Measurements from ENCODE around the gene HES3. TPM values are rescaled to one million over a fixed set of nuclear protein-coding genes. Genes with fewer than 3 reads are reported as not detected.
A peak's percentile ranks its signal among the peaks of the same experiment; 100 is the strongest.

The HES3 gene
- total RNA-seq, 3 donors from 2014 or later: not detected

DNA sequence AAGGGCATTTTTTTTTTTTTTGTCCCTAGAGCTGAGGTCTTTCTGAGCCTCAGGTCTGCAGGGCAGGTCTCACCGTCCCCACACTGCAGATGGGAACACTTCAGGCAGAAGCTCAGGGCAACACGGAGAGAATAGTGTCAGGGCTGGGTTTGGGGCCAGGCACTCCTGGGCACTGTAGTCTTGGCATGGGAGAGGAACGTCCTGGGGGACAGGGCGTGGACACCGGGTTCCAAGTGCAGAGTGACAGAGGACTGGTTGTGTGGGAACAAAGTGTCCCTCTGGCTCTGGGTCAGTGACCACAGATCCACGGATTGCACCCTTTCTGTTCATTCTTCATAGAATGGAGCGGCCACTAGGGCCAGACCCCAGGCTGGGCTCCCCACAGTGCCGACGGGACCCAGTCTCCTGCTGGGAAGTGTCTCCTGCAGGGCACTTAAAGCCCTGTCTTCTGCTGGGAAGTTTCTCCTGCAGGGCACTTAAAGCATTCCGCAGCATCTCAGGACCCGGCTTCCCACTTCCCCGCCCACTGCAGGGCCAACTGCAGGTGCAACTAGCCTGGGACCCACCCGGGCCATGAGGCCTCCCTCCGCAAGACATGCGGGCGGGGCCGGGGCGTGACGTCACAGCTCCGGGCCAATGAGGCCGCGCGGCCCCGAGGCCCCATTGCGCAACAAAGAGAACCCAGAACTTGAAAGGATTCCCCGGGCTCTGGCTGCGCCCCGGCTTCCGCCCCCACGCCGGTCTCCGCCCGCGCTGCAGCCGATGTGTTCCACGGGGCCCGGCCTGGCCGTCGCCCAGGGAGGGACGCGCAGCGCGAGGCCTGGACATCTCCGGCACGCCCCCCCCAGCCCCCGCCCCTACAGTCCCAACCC is 15.7 kb downstream of the HES3 start:
- DNase-seq (peak; percentile 73), ATAC-seq (peak; percentile 51 to 67)
- H3K4me3 Mint-ChIP-seq: peak overlapping the region; percentile 38
- H3K9me3 Mint-ChIP-seq: no peaks in the 10 kb centered on the region
- peaks cover 14% of the 10 kb centered on the region for H3K27me3 Mint-ChIP-seq (ENCODE audit: low read depth)
- no peaks in the 10 kb centered on the region for H3K36me3 Mint-ChIP-seq (ENCODE audit: insufficient read depth)
- peaks cover 4% of the 10 kb centered on the region for H3K4me1 Mint-ChIP-seq (ENCODE audit: low read depth)

DNA sequence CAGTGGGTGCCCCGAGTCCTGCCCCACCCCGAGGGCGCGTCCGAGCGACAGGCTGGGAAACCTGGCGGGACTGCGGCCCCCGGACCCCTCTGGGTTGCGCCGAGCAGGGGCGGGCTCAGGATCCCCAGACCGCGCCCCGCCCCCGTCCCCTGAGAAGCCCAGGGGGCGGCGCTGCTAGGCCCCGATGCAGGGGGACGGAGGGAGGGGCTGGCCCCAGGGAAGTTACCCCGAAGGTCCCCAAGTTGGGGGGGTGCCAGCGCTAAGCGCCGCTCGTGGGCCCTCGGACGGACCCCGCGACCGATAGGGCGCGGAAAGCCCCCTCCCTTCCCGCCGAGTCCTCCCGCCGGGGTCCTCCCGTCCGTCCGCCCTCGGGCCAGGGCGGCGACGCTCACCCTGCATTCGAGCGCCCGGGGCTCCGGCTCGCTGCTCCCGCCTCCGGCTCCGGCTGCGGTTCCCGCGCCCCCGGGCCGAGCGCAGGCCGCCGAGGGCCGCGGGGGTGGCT is 16.5 kb downstream of the HES3 start:
- DNase-seq (no peak), ATAC-seq (peak; percentile 38 to 46)
- Mint-ChIP-seq H3K4me1 (ENCODE audit: low read depth) (peaks cover 4% of the 10 kb centered on the region), H3K9me3 (no peaks in the 10 kb centered on the region), H3K27me3 (ENCODE audit: low read depth) (peaks cover 14% of the 10 kb centered on the region), H3K4me3 (no peak overlapping the region), H3K36me3 (ENCODE audit: insufficient read depth) (no peaks in the 10 kb centered on the region)

DNA sequence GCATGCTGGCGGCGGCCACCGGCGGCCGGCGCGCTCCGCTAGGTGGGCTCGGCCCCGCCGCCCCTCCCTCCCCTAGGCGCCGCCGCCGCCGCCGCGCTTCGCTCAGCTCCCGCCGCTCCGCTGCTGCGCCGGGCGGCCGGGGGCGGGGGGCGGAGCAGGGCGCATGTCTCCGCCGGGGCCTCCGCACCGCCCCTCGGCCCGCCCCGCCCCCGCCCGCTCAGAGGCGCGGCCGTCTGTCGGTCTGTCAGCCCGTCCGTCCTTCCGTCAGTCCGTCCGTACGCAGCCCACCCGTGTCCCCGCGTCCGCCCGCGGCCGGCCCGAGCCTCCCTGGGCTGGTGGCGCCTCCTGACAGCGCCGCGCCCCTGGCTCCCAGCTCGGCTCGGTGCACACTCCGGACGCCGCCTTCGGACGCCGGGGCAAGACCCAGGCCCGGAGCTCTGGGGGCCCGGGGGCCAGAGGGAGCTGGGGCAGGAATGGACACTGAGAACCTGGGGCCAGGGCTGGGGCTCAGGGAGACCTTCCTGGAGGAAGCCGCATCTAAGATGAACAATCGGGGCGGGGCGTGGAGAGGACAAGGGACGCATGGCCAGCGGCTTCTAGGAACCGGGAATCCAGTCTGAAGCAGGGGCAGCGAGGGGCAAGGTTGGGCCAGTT is 17.1 kb downstream of the HES3 start, which contains the start of gene GPR153:
GPR153 (minus strand) TSS at position 138 of the 654 bp plus-strand sequence. CDS start 6,193 bp downstream, outside the sequence.
- Mint-ChIP-seq H3K4me3 (peak within 1 kb of the TSS; percentile 60), H3K9me3 (no peaks in the 10 kb centered on the region), H3K4me1 (ENCODE audit: low read depth) (peaks cover 4% of the 10 kb centered on the region), H3K27me3 (ENCODE audit: low read depth) (peaks cover 14% of the 10 kb centered on the region), H3K36me3 (ENCODE audit: insufficient read depth) (no peaks in the 10 kb centered on the region)
- DNase-seq (peak; percentile 58), ATAC-seq (peak; percentile 77 to 82)

DNA sequence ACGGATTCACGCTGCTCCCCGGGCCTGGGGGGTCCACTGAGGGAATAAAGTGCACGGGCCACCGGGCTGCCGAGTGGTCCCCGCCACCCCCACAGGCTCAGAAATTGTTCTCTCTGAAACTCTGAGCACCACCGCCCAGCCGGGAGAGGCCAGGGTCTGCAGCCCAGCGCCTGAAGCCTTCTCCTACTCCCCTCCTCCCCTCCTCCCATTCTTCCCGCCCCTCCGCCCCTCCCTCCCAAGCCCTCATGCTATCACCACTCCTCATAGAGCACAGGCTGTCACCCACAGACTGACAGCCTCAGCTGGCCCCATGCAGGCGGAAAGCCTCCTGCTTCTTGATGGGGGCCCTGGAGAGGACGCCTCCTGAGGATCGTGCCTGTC is 17.6 kb downstream of the HES3 start:
- peaks cover 4% of the 10 kb centered on the region for H3K4me1 Mint-ChIP-seq (ENCODE audit: low read depth)
- H3K4me3 Mint-ChIP-seq: peak overlapping the region; percentile 60
- DNase-seq (no peak), ATAC-seq (no peak)
- peaks cover 14% of the 10 kb centered on the region for H3K27me3 Mint-ChIP-seq (ENCODE audit: low read depth)
- no peaks in the 10 kb centered on the region for H3K9me3 Mint-ChIP-seq
- H3K36me3 Mint-ChIP-seq (ENCODE audit: insufficient read depth): no peaks in the 10 kb centered on the region

DNA sequence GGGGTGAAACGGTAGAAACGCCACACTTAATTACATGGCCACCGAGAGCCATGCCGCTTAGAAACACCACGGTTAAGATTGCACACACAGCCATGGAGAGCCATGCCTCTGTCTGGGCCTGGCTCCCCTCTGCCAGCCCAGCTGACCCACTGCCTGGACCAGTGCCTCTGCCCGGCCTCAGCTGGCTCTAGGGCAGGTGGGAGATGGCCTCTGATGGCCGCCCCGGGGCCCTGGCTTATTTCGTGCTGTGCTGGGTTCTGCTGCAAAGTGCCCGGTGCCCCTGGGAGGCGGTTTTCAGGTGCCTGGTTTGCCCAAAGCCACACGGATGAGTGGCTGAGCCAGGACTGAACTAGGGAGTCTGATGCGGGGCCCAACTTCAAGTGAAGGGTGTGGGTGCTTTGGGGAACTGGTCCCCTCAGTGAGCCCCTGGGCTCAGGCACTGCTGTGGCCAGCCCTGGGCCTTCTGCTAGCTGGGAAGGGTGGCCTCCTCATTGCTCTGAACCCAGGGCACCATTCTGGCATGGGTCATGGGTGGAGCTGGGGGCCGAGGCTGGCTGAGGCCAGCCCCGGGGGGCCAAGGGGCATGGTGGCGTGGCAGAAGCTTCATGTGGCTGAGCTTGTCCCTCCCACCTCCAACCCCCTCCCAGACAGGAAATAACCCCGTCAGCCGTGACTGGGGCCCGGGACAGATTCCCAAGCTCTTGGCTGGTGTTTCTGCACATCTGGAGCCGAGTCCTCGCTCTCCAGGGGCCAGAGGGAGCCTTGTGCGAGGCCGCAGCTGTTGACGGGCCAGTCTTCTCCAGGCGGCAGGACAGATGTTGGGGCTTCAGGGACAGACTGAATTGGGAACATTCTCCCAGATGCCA is 18.8 kb downstream of the HES3 start:
- no peaks in the 10 kb centered on the region for H3K9me3 Mint-ChIP-seq
- no peak for ATAC-seq
- peaks cover 14% of the 10 kb centered on the region for H3K27me3 Mint-ChIP-seq (ENCODE audit: low read depth)
- no peak for DNase-seq
- H3K4me1 Mint-ChIP-seq (ENCODE audit: low read depth): peaks cover 4% of the 10 kb centered on the region
- no peak overlapping the region for H3K4me3 Mint-ChIP-seq
- no peaks in the 10 kb centered on the region for H3K36me3 Mint-ChIP-seq (ENCODE audit: insufficient read depth)

DNA sequence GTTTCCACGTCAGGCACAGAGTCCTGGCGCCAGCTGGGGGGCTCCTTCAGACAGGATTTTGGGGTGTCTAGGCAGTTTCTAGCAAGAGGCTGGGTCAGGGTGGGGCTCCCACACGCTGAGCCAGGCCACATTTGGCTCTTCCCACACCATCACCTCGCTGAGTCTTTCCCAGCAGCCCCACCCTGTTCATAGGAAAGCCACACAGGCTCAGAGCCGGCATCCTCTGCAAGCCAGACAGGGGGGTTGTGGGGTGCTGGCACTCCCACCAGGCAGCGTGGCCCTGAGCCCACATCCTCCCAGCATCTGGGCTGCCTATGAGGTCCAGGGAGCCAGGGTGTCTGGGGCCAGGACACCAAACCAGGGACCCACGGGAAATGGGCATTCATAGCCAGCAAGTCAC is 19.7 kb downstream of the HES3 start:
- Mint-ChIP-seq H3K36me3 (ENCODE audit: insufficient read depth) (no peaks in the 10 kb centered on the region), H3K9me3 (no peaks in the 10 kb centered on the region), H3K4me1 (ENCODE audit: low read depth) (peaks cover 4% of the 10 kb centered on the region), H3K27me3 (ENCODE audit: low read depth) (peaks cover 14% of the 10 kb centered on the region), H3K4me3 (no peak overlapping the region)
- no peak for ATAC-seq
- DNase-seq: no peak

DNA sequence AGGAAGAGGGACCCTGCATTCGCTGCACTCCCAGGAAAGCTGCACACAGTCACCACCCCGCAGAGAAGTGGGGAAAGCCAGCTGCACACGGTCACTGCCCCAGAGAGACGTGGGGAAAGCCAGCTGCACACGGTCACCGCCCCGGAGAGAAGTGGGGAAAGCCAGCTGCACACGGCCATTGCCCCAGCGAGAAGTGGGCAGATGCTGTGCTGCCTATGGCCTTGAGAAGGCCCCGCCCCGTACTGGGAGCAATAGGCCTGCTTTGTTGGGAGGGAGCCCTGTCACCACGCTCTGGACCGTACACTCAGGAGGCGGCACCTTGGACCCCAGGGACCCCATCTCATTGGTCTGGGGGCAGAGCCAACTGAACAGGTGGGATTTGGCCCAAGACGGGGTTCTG is 21.2 kb downstream of the HES3 start:
- Mint-ChIP-seq H3K27me3 (ENCODE audit: low read depth) (peaks cover 7% of the 10 kb centered on the region), H3K9me3 (no peaks in the 10 kb centered on the region), H3K36me3 (ENCODE audit: insufficient read depth) (no peaks in the 10 kb centered on the region), H3K4me3 (no peak overlapping the region), H3K4me1 (ENCODE audit: low read depth) (peaks cover 4% of the 10 kb centered on the region)
- DNase-seq (no peak), ATAC-seq (no peak)

DNA sequence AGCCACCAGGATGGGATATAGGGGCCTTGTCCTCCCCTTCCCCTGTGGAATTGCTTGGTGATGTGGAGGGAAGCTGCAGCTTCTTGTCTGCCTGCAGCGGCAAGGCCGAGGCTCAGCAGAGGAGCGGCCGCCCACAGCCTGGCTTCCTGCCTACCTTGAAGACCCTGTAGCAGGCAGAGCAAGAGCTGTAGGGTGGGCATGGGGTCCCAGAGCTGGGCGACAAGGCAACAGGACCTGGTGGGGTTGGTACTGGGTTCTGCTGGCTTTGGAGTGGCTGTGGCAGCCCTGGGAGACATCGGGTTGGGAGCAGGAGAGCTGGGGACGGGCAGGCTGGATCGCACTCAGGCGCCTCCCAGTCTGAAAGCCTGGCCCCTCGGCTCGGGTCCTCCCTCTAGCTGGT is 22.7 kb downstream of the HES3 start:
- Mint-ChIP-seq H3K27me3 (ENCODE audit: low read depth) (peaks cover 7% of the 10 kb centered on the region), H3K4me3 (no peak overlapping the region), H3K36me3 (ENCODE audit: insufficient read depth) (no peaks in the 10 kb centered on the region)

DNA sequence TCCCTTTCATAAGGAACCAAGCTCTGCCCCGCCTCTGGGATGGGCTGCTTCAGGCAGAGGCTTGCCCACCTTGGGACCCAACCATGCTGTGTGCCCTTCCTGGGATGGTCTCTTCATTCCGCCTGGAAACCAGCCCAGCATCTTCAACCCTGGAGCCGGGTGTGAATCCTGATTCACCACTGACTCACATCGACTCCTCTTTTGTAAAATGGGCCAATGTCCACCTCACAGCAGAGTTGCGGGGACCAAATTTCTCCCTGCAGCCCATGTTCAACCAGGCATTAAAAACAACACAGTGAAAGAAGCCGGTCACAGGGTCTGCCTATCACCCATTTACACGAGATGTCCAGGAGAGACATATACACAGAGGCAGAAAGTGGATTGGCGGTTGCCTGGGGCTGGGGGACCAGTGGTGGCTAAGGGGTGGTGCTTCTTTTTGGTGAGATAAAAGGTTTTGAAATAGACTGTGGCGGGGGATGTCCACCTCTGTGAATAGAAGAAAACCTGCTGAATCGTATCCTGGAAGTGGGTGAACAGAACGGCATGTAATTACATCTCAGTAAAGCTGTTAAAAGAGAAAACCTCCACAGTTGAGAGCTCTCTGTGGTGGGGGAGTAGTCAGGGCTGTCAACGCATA is 23.8 kb downstream of the HES3 start:
- Mint-ChIP-seq H3K4me3 (no peak overlapping the region), H3K36me3 (ENCODE audit: insufficient read depth) (no peaks in the 10 kb centered on the region), H3K27me3 (ENCODE audit: low read depth) (peaks cover 2% of the 10 kb centered on the region), H3K9me3 (no peaks in the 10 kb centered on the region), H3K4me1 (ENCODE audit: low read depth) (no peaks in the 10 kb centered on the region)
- ATAC-seq (no peak), DNase-seq (no peak)

More for the DNA sequence above, 22.7 kb downstream of the HES3 start:
- Mint-ChIP-seq H3K4me1 (ENCODE audit: low read depth) (peaks cover 2% of the 10 kb centered on the region), H3K9me3 (no peaks in the 10 kb centered on the region)
- no peak for ATAC-seq
- no peak for DNase-seq

DNA sequence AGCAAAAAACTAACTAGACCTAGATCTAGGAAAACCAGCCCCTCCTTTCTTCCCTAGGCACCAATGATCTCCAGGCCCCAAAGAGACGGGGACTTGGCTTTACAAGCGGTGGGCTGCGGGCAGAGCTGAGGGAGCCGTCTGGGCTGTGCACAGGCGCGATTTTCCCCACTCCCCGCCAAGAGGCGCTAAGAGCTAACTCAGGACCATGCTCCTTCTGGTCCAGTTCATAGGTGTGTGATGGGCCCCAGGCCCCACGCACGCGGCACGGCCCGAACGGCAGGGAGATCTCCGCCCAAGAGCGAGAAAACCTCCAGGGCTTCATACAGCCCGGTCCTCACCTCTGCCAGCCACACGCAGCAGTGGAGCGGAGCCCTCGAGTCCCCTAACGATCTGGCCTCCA is 24.4 kb downstream of the HES3 start:
- H3K4me3 Mint-ChIP-seq: no peak overlapping the region
- DNase-seq: no peak
- no peak for ATAC-seq
- H3K36me3 Mint-ChIP-seq (ENCODE audit: insufficient read depth): no peaks in the 10 kb centered on the region
- peaks cover 2% of the 10 kb centered on the region for H3K27me3 Mint-ChIP-seq (ENCODE audit: low read depth)
- no peaks in the 10 kb centered on the region for H3K4me1 Mint-ChIP-seq (ENCODE audit: low read depth)
- no peaks in the 10 kb centered on the region for H3K9me3 Mint-ChIP-seq

DNA sequence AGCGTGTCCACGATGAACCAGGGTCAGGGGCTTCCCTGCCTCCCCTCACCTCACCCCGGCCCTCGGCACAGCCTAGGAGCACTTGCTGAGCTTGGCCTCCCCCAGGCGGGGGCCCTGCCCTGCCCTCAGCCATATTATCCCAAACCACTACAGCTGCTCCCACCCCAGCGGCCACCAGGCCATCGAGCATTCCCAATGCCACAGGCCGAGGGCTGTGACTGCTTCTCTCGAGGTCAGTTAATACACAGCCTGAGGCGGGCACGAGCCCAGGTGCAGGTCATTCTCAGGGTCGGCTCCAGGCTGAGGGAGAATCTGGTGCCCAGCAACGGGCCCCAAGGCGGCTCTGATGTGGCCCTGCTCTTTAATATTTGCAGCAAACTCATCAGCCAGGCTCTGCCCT is 25.3 kb downstream of the HES3 start:
- ATAC-seq (no peak), DNase-seq (no peak)
- H3K4me1 Mint-ChIP-seq (ENCODE audit: low read depth): no peaks in the 10 kb centered on the region
- H3K9me3 Mint-ChIP-seq: no peaks in the 10 kb centered on the region
- H3K36me3 Mint-ChIP-seq (ENCODE audit: insufficient read depth): no peaks in the 10 kb centered on the region
- no peaks in the 10 kb centered on the region for H3K27me3 Mint-ChIP-seq (ENCODE audit: low read depth)
- H3K4me3 Mint-ChIP-seq: no peak overlapping the region

DNA sequence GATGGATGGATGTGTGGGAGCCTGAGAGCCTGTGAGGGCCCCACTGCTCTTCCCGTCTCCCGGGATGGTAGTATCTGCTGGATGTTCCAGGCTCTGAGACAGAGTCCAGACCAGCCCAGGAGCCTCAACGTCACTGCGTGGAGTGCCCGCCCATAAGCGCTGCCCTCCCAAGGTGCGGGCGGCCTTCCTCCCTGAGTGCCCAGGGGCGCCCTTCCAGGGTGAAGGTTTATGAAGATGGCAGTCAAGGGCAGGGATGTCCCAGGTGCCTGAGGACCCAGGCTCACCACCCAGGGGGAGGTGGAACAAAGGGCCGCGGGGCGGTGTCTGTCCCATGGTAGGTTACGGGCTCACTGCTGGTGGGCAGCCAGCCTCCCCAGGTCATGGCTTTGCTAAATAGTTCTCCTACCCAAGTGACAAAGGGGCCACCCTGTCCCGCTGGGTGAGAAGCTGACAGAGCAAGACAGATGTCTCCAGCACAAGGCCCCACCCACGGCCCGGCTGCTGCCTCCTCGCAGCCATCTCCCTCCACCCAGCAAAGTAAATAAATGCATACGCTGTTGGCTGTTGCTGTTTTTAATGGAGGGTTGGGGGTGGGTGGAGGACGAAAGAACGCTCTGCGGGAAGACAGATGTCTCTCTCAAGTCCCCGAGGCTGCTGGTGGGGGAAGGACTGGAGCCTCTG is 25.9 kb downstream of the HES3 start:
- H3K36me3 Mint-ChIP-seq (ENCODE audit: insufficient read depth): no peaks in the 10 kb centered on the region
- ATAC-seq (no peak), DNase-seq (no peak)
- H3K27me3 Mint-ChIP-seq (ENCODE audit: low read depth): no peaks in the 10 kb centered on the region
- H3K9me3 Mint-ChIP-seq: no peaks in the 10 kb centered on the region
- no peak overlapping the region for H3K4me3 Mint-ChIP-seq
- no peaks in the 10 kb centered on the region for H3K4me1 Mint-ChIP-seq (ENCODE audit: low read depth)

DNA sequence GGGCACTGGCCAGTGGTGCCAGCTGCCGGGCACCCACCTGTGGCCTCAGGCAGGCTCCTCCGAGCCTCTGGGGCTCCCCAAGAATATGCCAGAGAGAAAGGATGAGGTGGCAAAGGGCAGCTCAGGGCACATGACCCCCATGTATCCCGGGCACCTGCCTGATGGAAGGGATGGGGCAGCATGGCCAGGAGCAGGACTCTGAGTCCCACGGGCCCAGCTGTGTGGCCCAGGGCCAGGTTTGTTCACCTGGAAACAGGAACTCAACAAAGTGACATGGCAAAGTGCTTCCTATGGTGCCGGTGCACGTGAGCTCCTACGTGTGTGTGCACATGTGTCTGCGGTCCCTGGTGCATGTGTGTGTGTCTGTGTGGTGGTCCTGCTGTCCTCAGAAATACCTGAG is 26.4 kb downstream of the HES3 start:
- no peaks in the 10 kb centered on the region for H3K36me3 Mint-ChIP-seq (ENCODE audit: insufficient read depth)
- no peak overlapping the region for H3K4me3 Mint-ChIP-seq
- no peaks in the 10 kb centered on the region for H3K4me1 Mint-ChIP-seq (ENCODE audit: low read depth)
- ATAC-seq (no peak), DNase-seq (no peak)
- no peaks in the 10 kb centered on the region for H3K27me3 Mint-ChIP-seq (ENCODE audit: low read depth)
- no peaks in the 10 kb centered on the region for H3K9me3 Mint-ChIP-seq

Data from activated T-cell treated with anti-CD3 and anti-CD28 coated beads, Interleukin-2, amount 50 U/mL, for 4 hours (primary cell).